ENCODE results near the gene ACSL6.

ACSL6 gene

DNA sequence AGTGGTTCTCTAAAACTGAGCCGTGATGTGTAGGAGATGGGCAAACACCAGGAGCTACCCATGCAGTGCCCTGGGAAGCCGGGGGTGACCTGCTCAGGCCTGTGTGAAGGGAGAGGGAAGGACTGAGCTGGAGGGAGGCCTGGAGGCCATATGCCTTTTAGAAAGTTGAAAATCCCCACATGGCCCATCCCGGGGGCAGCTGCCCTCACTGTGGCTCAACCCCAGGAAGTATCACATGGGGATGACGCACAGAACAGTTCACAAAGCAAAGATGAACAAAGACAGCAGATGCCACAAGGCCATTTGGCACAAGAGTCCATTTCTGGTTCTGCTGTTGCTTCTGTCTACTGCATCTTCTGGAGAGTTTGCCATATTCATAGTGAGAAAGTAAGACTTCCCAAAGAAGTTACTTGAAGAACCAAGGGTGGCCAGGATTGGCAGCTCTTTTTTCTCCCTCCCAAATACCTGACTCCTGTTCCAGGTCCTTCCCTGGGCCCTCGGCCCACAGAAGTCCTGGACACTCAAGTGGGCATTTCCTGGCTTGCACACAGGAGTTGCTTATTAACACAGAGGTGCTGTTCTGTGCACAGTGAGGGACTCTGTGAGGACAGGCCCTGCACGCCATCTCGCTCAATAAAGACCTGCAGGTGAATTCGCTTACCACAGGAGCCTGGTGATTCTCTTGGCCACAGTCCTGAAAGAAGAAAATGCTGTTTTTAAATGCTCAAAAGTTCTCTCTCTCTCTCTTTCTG lies 25.1 kb downstream of the ACSL6 start:
- TF ChIP-seq, protein P1, sequence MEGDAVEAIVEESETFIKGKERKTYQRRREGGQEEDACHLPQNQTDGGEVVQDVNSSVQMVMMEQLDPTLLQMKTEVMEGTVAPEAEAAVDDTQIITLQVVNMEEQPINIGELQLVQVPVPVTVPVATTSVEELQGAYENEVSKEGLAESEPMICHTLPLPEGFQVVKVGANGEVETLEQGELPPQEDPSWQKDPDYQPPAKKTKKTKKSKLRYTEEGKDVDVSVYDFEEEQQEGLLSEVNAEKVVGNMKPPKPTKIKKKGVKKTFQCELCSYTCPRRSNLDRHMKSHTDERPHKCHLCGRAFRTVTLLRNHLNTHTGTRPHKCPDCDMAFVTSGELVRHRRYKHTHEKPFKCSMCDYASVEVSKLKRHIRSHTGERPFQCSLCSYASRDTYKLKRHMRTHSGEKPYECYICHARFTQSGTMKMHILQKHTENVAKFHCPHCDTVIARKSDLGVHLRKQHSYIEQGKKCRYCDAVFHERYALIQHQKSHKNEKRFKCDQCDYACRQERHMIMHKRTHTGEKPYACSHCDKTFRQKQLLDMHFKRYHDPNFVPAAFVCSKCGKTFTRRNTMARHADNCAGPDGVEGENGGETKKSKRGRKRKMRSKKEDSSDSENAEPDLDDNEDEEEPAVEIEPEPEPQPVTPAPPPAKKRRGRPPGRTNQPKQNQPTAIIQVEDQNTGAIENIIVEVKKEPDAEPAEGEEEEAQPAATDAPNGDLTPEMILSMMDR (IDR thresholded peaks at IDR 0.05; ENCODE audit: extremely low read depth, missing control alignments) = no peak
- DNase-seq (ENCODE audit: low spot score) = no peak

GRCh38 chr5:131984956-131985665 lies 26.3 kb downstream of the ACSL6 start:
- TF ChIP-seq, protein P1 (IDR thresholded peaks at IDR 0.05; ENCODE audit: extremely low read depth, missing control alignments) = no peak

GRCh38 chr5:131983244-131983771 lies 28.1 kb downstream of the ACSL6 start:
- no peak for DNase-seq (ENCODE audit: low spot score)
- TF ChIP-seq, protein P1 (IDR thresholded peaks at IDR 0.05; ENCODE audit: extremely low read depth, missing control alignments) = no peak

More at GRCh38 chr5:131984956-131985665, 26.3 kb downstream of the ACSL6 start:
- DNase-seq (ENCODE audit: low spot score) = no peak

GRCh38 chr5:131981516-131981915 lies 29.9 kb downstream of the ACSL6 start:
- TF ChIP-seq, protein P1 (IDR thresholded peaks at IDR 0.05; ENCODE audit: extremely low read depth, missing control alignments) = no peak
- no peak for DNase-seq (ENCODE audit: low spot score)

DNA sequence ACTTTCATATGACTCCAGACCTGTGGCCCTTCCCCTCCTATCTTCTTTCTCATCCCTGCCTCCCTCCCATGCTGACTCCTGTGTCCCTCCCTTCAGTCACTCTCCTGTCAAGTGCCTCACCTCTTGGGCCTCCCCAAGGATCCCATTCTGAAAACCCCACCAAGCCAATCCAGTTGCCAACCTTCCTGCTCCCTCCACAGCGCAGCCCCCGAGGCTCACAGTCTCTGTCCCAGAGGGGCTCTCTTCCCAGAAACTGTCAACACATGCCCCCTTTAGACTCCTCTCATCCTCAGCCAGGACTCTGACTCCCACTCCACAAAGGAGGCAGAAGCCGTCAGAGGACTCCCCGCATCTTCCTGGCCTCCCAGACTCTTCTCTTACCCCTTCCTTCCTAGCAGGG lies 30.8 kb downstream of the ACSL6 start:
- TF ChIP-seq, protein P1 (IDR thresholded peaks at IDR 0.05; ENCODE audit: extremely low read depth, missing control alignments) = no peak

DNA sequence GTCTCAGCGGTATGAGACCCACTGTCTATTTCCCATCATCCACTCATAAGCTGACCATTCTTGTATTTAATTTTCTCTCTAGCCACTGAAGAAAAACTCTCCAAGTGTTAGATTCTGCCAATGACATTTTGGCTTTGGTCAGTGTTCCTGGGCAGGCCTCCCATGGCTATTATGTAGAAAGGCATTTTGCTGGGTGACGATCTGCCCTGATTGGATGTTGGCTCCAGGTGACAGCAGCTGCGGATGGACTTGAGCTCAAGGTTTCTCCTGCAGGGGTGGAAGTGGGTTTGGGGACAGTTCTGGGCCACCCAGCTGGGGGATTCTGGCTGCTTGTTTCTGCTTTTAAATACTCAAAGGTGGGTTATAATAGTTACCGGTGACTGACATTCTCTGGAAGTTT lies 31.6 kb downstream of the ACSL6 start:
- no peak for DNase-seq (ENCODE audit: low spot score)
- TF ChIP-seq, protein P1 (IDR thresholded peaks at IDR 0.05; ENCODE audit: extremely low read depth, missing control alignments) = no peak

More for the DNA sequence above, 30.8 kb downstream of the ACSL6 start:
- no peak for DNase-seq (ENCODE audit: low spot score)

DNA sequence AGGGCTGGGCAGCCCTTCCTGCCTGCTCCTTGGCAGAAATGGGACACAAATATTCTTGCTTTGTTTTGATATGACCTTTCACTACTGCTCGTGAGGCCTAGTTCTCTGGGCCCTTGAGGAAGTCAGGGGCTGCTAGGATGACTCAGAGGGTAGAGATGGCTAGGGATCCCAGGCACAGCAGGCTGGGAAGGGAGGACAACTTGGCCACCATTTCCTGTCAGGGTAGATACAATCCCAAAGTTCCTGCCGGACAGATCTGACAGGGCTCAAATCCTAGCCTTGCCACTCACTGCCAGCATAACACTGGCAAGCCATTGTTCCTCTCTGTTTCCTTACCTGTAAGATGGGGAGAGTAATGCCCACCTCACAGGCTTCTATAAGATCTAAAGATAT lies 34.2 kb downstream of the ACSL6 start:
- TF ChIP-seq, protein P1 (IDR thresholded peaks at IDR 0.05; ENCODE audit: extremely low read depth, missing control alignments) = no peak

More for the DNA sequence above, 34.2 kb downstream of the ACSL6 start:
- no peak for DNase-seq (ENCODE audit: low spot score)

All from GM20000 (cell line).